Measurements from ENCODE around the gene RASAL1.

Gene RASAL1

GRCh38 chr12:113155646-113156045 lies 20.1 kb upstream of the RASAL1 start:
- peaks cover 32 to 35% of the 10 kb centered on the region in 2 experiments for H3K36me3 ChIP-seq (ENCODE audit: control insufficient read depth in 1 of 2, insufficient read depth in 2 of 2, low read depth in 1 of 2, low read length in 2 of 2)
- 76% methylated on average over 5 of the region's 7 CpGs for WGBS
- no peak overlapping the region for H3K9ac ChIP-seq (ENCODE audit: low read length)

GRCh38 chr12:113155060-113155459 lies 19.5 kb upstream of the RASAL1 start:
- Histone ChIP-seq H3K18ac (ENCODE audit: low read depth in 1 of 2, low read length in 2 of 2) (no peak overlapping the region), H3K4me1 (ENCODE audit: control insufficient read depth, insufficient read depth, low read depth, low read length) (peaks cover 23% of the 10 kb centered on the region), H3K79me1 (replicated peaks; ENCODE audit: low read length, poor library complexity, severe bottlenecking) (no peaks in the 10 kb centered on the region), H2AK5ac (ENCODE audit: low read length, severe bottlenecking) (no peak overlapping the region), H3K4me3 (ENCODE audit: insufficient read depth in 1 of 2, low read depth in 1 of 2, low read length in 2 of 2) (no peak overlapping the region), H3K4me2 (ENCODE audit: low read length, poor library complexity, severe bottlenecking) (no peak overlapping the region), H2BK12ac (ENCODE audit: low read length in 2 of 2) (no peak overlapping the region), H3K14ac (ENCODE audit: low read length in 2 of 2) (no peak overlapping the region), H2AFZ (ENCODE audit: low read depth, low read length) (no peak overlapping the region), H3K36me3 (ENCODE audit: control insufficient read depth in 1 of 2, insufficient read depth in 2 of 2, low read depth in 1 of 2, low read length in 2 of 2) (peaks cover 26 to 30% of the 10 kb centered on the region in 2 experiments), H3K27ac (ENCODE audit: low read length, poor library complexity, severe bottlenecking) (no peak overlapping the region), H3K27me3 (ENCODE audit: control insufficient read depth in 1 of 2, insufficient read depth in 1 of 2, low read length in 2 of 2) (peaks cover 39 to 59% of the 10 kb centered on the region in 2 experiments), H3K4ac (ENCODE audit: low read depth in 1 of 2, low read length in 2 of 2) (no peak overlapping the region), H4K8ac (ENCODE audit: low read length) (no peak overlapping the region), H3K23ac (ENCODE audit: low read length in 2 of 2) (no peak overlapping the region), H3K9ac (ENCODE audit: low read length) (no peak overlapping the region), H2BK5ac (ENCODE audit: low read depth, low read length, poor library complexity, severe bottlenecking) (no peak overlapping the region), H4K91ac (ENCODE audit: low read length) (no peak overlapping the region), H2BK120ac (ENCODE audit: low read depth, low read length) (no peak overlapping the region), H2BK15ac (ENCODE audit: low read depth, poor library complexity, severe bottlenecking) (no peak overlapping the region), H3K9me3 (ENCODE audit: control insufficient read depth, low read length) (no peaks in the 10 kb centered on the region)
- WGBS = 88% methylated on average over 12 of the region's 12 CpGs
- DNase-seq = no peak

More at GRCh38 chr12:113155646-113156045, 20.1 kb upstream of the RASAL1 start:
- Histone ChIP-seq H2BK12ac (ENCODE audit: low read length in 2 of 2) (no peak overlapping the region), H3K4me1 (ENCODE audit: control insufficient read depth, insufficient read depth, low read depth, low read length) (peaks cover 22% of the 10 kb centered on the region), H3K4ac (ENCODE audit: low read depth in 1 of 2, low read length in 2 of 2) (no peak overlapping the region), H2BK5ac (ENCODE audit: low read depth, low read length, poor library complexity, severe bottlenecking) (no peak overlapping the region), H3K18ac (ENCODE audit: low read depth in 1 of 2, low read length in 2 of 2) (no peak overlapping the region), H2AFZ (ENCODE audit: low read depth, low read length) (no peak overlapping the region), H2BK15ac (ENCODE audit: low read depth, poor library complexity, severe bottlenecking) (no peak overlapping the region), H4K8ac (ENCODE audit: low read length) (no peak overlapping the region), H2AK5ac (ENCODE audit: low read length, severe bottlenecking) (no peak overlapping the region), H3K27me3 (ENCODE audit: control insufficient read depth in 1 of 2, insufficient read depth in 1 of 2, low read length in 2 of 2) (peaks cover 39 to 53% of the 10 kb centered on the region in 2 experiments), H2BK120ac (ENCODE audit: low read depth, low read length) (no peak overlapping the region), H3K4me3 (ENCODE audit: insufficient read depth in 1 of 2, low read depth in 1 of 2, low read length in 2 of 2) (no peak overlapping the region), H3K4me2 (ENCODE audit: low read length, poor library complexity, severe bottlenecking) (no peak overlapping the region), H3K27ac (ENCODE audit: low read length, poor library complexity, severe bottlenecking) (no peak overlapping the region), H3K9me3 (ENCODE audit: control insufficient read depth, low read length) (no peaks in the 10 kb centered on the region), H3K79me1 (replicated peaks; ENCODE audit: low read length, poor library complexity, severe bottlenecking) (peaks cover 5% of the 10 kb centered on the region), H4K91ac (ENCODE audit: low read length) (no peak overlapping the region), H3K23ac (ENCODE audit: low read length in 2 of 2) (no peak overlapping the region), H3K14ac (ENCODE audit: low read length in 2 of 2) (no peak overlapping the region)
- DNase-seq = no peak

GRCh38 chr12:113154351-113154973 lies 18.9 kb upstream of the RASAL1 start:
- no peak overlapping the region for H3K23ac ChIP-seq (ENCODE audit: low read length in 2 of 2)
- no peak overlapping the region for H3K18ac ChIP-seq (ENCODE audit: low read depth in 1 of 2, low read length in 2 of 2)
- H2AK5ac ChIP-seq (ENCODE audit: low read length, severe bottlenecking) = no peak overlapping the region
- H3K4me2 ChIP-seq (ENCODE audit: low read length, poor library complexity, severe bottlenecking) = peak overlapping the region; percentile 80
- no peak overlapping the region for H3K27ac ChIP-seq (ENCODE audit: low read length, poor library complexity, severe bottlenecking)
- no peak overlapping the region for H4K91ac ChIP-seq (ENCODE audit: low read length)
- no peak overlapping the region for H2AFZ ChIP-seq (ENCODE audit: low read depth, low read length)
- H4K8ac ChIP-seq (ENCODE audit: low read length) = no peak overlapping the region
- WGBS = 4% methylated on average over 45 of the region's 51 CpGs
- no peak overlapping the region for H3K14ac ChIP-seq (ENCODE audit: low read length in 2 of 2)
- H3K4me3 ChIP-seq (ENCODE audit: insufficient read depth in 1 of 2, low read depth in 1 of 2, low read length in 2 of 2) = peak overlapping the region; percentile 18 to 63
- no peak overlapping the region for H2BK12ac ChIP-seq (ENCODE audit: low read length in 2 of 2)
- peak overlapping the region; percentile 70 for H2BK15ac ChIP-seq (ENCODE audit: low read depth, poor library complexity, severe bottlenecking)
- DNase-seq = peak; percentile 25
- no peak overlapping the region for H3K9ac ChIP-seq (ENCODE audit: low read length)
- no peak overlapping the region for H2BK120ac ChIP-seq (ENCODE audit: low read depth, low read length)
- no peak overlapping the region for H3K4ac ChIP-seq (ENCODE audit: low read depth in 1 of 2, low read length in 2 of 2)
- H3K4me1 ChIP-seq (ENCODE audit: control insufficient read depth, insufficient read depth, low read depth, low read length) = peaks cover 26% of the 10 kb centered on the region
- H3K36me3 ChIP-seq (ENCODE audit: control insufficient read depth in 1 of 2, insufficient read depth in 2 of 2, low read depth in 1 of 2, low read length in 2 of 2) = peaks cover 20 to 24% of the 10 kb centered on the region in 2 experiments
- H3K9me3 ChIP-seq (ENCODE audit: control insufficient read depth, low read length) = no peaks in the 10 kb centered on the region
- peaks cover 39 to 65% of the 10 kb centered on the region in 2 experiments for H3K27me3 ChIP-seq (ENCODE audit: control insufficient read depth in 1 of 2, insufficient read depth in 1 of 2, low read length in 2 of 2)
- H3K79me1 ChIP-seq (replicated peaks; ENCODE audit: low read length, poor library complexity, severe bottlenecking) = no peaks in the 10 kb centered on the region
- H2BK5ac ChIP-seq (ENCODE audit: low read depth, low read length, poor library complexity, severe bottlenecking) = no peak overlapping the region

- H3K23ac ChIP-seq (ENCODE audit: low read length in 2 of 2) = peak overlapping the region in 1 of 2 experiments; percentile 34
- H3K14ac ChIP-seq (ENCODE audit: low read length in 2 of 2) = no peak overlapping the region
- peak overlapping the region; percentile 36 for H2AFZ ChIP-seq (ENCODE audit: low read depth, low read length)
- peaks cover 39 to 66% of the 10 kb centered on the region in 2 experiments for H3K27me3 ChIP-seq (ENCODE audit: control insufficient read depth in 1 of 2, insufficient read depth in 1 of 2, low read length in 2 of 2)
- H4K91ac ChIP-seq (ENCODE audit: low read length) = no peak overlapping the region
- no peak overlapping the region for H2BK15ac ChIP-seq (ENCODE audit: low read depth, poor library complexity, severe bottlenecking)
- H2BK120ac ChIP-seq (ENCODE audit: low read depth, low read length) = no peak overlapping the region
- peak overlapping the region; percentile 78 for H3K4me2 ChIP-seq (ENCODE audit: low read length, poor library complexity, severe bottlenecking)
- no peaks in the 10 kb centered on the region for H3K79me1 ChIP-seq (replicated peaks; ENCODE audit: low read length, poor library complexity, severe bottlenecking)
- no peaks in the 10 kb centered on the region for H3K9me3 ChIP-seq (ENCODE audit: control insufficient read depth, low read length)
- H2BK5ac ChIP-seq (ENCODE audit: low read depth, low read length, poor library complexity, severe bottlenecking) = no peak overlapping the region
- DNase-seq = peak; percentile 73
- peaks cover 6 to 10% of the 10 kb centered on the region in 2 experiments for H3K36me3 ChIP-seq (ENCODE audit: control insufficient read depth in 1 of 2, insufficient read depth in 2 of 2, low read depth in 1 of 2, low read length in 2 of 2)
- H3K27ac ChIP-seq (ENCODE audit: low read length, poor library complexity, severe bottlenecking) = no peak overlapping the region
- no peak overlapping the region for H3K9ac ChIP-seq (ENCODE audit: low read length)
- no peak overlapping the region for H2BK12ac ChIP-seq (ENCODE audit: low read length in 2 of 2)
- no peak overlapping the region for H4K8ac ChIP-seq (ENCODE audit: low read length)
- 8% methylated on average over 63 of the region's 70 CpGs for WGBS
- H3K18ac ChIP-seq (ENCODE audit: low read depth in 1 of 2, low read length in 2 of 2) = no peak overlapping the region
- peak overlapping the region; percentile 28 to 59 for H3K4me3 ChIP-seq (ENCODE audit: insufficient read depth in 1 of 2, low read depth in 1 of 2, low read length in 2 of 2)
- no peak overlapping the region for H2AK5ac ChIP-seq (ENCODE audit: low read length, severe bottlenecking)
- no peak overlapping the region for H3K4ac ChIP-seq (ENCODE audit: low read depth in 1 of 2, low read length in 2 of 2)
- H3K4me1 ChIP-seq (ENCODE audit: control insufficient read depth, insufficient read depth, low read depth, low read length) = peaks cover 30% of the 10 kb centered on the region
These were observed 17.6 kb upstream of the RASAL1 start for GRCh38 chr12:113152835-113153814.

Data from mesenchymal stem cell (in vitro differentiated cells and primary cell).